Hindlimb muscle (tissue), 1 donor: ENCODE measurements around the gene PGBD5. TPM values are rescaled to one million over a fixed set of nuclear protein-coding genes. Genes with fewer than 3 reads are reported as not detected.

Source experiments
- DNase-seq: peaks from one replicate; pipeline ENCODE4 v3.0.0-alpha.2; 2013
- polyA plus RNA-seq: library from polyadenylated mRNA; unstranded; fragments of 120-200 nt; gene quantifications from one replicate; pipeline ENCODE4 v1.2.1, GENCODE V29; 2013; ENCODE audit not compliant: insufficient read length

PGBD5 gene
- polyA plus RNA-seq, 1 donor: 33.4 TPM

GRCh38 chr1:230345139-230345885 is 80.8 kb downstream of the PGBD5 start:
- no peak for DNase-seq

GRCh38 chr1:230342699-230343098 is 83.4 kb downstream of the PGBD5 start:
- no peak for DNase-seq

DNA sequence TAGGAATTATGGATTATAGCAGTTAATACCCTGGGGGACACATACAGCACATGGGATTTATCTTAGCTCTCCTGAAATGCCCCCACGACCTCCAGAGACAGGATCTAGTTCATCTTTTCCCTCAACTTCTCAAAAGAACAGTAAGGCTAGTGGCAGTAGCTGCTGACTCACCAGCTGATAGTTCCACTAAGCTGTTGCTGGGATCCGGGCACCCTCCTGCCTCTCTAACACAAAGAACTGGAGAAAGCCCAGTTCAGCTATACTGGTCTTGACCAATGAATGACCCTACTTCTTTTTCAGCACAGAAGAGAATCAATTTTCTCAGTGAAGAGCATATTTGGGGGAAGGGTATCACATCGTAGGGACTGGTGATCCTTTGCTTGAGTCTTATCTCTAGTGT is 84.1 kb downstream of the PGBD5 start:
- no peak for DNase-seq

GRCh38 chr1:230341162-230341546 is 85.0 kb downstream of the PGBD5 start:
- DNase-seq: no peak

- DNase-seq: no peak
These were observed 85.5 kb downstream of the PGBD5 start for GRCh38 chr1:230340526-230341161.

DNA sequence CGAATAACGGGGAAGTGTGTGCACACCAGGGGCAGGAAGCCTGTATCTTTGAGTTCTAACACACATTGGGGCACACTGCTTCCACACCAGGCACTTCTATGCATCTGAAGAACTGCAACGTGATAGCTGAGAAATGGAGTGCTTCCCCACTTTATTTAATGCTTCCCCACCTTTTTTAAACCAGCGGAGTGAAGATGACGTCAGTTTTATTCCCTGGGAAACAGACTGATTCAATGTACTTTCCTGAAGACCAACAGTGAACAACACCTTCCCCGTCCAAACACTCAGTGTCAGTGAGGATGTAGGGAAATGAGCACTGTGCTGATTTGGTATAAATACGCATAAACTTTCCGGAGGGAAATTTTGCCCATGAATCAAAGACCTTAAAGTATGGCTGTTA is 87.1 kb downstream of the PGBD5 start:
- no peak for DNase-seq

DNA sequence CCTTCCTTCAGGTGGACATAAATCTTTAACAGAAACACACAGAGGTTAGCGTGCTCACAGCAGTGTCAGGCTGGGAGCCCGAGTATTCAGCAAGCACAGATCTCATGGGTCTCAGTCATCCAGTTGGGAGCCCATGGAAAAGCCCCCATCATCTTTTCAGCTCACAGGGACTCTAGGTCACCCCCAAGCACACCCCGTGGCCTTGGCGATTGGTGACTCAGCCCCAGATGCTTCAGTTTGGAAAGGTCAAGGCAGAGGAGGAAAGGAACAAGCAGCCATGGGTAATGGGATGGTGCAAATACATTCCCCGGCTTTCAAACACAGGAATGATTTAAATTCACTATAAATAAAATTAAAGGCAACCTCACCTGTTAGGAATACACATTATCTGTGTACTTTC is 88.9 kb downstream of the PGBD5 start:
- DNase-seq: no peak

GRCh38 chr1:230335861-230336522 is 90.1 kb downstream of the PGBD5 start:
- DNase-seq: peak; percentile 57

DNA sequence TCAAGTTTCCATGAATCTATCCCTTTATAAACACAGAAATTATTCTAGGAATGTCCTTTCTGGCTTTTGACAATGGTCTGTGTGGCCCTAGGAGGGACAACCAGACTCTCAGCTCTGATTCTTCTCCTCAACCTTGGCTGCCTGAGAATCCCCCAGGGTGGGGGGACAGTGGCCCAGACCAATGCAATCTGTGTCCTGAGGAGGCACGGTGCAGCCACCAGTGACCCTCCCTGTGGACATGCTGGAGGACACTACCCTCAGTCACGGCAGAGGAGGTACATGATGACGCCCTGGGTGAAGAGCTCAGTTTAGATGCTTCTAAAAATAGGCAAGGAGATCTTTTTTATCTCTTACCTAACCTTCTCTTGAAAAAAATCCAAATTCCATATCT is 91.7 kb downstream of the PGBD5 start:
- no peak for DNase-seq

DNA sequence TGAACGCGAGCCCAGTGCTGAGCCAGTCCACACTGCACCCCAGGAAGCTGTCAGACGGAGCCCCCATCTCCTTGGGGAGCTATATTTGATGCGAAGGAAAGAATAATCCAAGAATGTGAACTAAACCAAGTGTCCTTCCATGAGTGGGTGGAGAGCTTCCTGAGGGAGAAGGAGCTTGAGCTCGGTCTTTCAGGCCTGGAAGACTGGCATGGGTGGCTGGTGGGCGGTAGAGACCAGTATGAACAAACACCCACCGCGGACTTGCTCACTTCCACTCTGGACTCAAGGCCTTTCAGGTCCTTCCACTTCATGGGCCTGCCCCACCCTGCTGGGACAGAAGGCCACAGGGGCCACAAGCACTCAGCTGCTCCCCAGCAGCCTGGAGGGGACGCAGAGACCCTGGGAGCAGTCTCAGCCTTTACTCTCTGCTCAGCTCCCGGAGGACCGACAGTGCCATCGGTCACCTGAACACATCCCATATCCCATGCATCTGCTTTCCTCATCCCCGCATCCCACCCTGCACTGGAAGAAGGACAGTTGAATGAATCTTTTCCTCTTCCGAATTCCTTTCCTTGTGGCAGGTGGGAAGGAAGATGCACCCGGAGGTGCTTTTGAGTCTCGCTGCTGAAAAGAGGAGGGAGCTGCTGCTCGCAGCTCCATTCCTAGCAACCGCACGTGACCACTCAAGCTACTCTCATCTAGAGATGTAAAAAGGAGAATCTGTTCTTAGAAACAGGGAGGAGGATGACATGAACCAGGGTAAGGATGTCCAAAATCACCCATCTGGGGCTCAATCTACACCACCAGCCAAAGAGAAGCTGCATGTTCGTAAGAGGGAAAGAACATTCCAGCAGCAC is 92.3 kb downstream of the PGBD5 start:
- DNase-seq: no peak

DNA sequence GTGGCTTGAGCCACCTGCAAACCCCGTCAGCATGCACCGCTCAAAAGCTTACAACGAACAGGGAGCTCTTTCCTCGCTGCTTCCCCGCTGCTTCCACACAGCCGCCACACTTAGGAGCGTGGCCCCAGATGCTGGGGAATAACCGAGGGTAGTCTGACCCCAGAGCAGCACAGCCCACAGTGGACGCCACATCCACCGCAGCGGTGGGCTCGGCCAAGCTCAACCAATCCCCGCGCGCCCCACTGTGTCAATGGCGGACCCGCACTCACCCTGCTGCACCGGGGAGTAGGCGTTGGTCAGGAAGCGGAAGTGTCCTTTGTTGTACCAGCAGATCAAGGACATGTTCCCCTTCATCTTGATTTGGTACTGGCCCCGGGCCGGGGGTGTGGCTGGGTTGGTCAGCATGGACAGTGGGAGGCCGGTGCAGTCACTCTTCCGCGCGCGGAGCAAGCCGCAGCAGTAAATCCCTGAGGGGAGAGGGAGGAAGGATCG is 93.5 kb downstream of the PGBD5 start:
- no peak for DNase-seq

- DNase-seq: no peak
These were observed 94.1 kb downstream of the PGBD5 start for GRCh38 chr1:230332061-230332460.

- no peak for DNase-seq
These were observed 96.0 kb downstream of the PGBD5 start for GRCh38 chr1:230330157-230330556.

GRCh38 chr1:230328342-230329015 is 97.7 kb downstream of the PGBD5 start:
- no peak for DNase-seq

DNA sequence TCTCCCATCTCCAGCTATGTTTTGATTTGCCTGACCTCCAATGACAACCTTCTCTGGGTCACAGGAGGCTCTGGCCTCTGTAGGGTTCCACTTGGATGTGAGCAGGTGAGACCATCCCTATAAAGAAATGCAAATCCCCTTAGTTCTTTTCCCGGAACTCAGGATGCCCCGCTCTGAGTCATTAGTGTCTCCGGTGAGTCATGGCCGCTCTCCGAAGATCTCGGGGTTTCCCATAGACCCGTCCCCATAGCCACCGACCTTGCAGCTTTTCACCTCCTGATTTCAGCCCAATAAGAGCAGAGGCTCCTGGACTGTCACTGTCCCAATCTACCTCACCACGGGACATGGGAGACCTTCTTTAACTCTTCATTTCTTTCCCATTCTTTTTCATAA is 98.2 kb downstream of the PGBD5 start:
- no peak for DNase-seq

GRCh38 chr1:230326971-230327891 is 98.9 kb downstream of the PGBD5 start:
- DNase-seq: no peak

DNA sequence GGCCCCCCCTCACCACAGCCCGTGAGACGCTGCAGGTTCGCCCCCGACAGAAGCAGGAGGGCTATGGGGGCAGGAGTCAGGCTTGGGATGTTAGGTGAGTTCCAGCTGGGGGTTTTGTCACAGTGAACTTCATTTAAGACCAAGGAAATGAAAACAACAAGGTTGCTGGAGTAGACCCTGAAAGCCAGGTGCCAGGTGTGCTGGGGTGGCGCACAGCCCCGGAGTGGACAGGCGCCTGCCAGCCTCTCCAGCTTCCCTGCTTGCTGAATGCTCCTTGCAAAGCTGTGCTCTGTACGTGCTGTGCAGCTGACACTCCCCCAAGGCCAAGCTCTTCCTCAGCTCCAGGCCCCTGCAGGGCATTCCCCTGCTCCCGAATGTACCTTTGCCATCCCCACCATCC is 102.4 kb downstream of the PGBD5 start:
- DNase-seq: no peak

- DNase-seq: no peak
These were observed 103.1 kb downstream of the PGBD5 start for GRCh38 chr1:230322967-230323547.

DNA sequence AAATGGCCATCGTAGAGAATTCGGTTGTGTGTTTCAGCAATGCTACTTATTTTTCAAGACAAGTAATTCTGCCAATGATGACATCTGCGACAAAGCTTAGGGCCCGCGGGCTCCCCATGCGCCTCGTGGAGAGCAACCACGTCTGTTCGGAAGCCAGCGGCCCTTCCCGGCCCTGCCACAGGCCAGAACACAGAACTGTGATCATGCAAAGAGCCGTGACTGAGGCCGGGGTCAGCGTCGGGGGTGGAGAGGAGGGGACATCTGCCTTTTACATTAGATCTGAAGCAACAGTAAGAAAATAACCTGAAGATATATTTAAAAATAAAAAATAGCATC is 103.7 kb downstream of the PGBD5 start:
- DNase-seq: no peak

DNA sequence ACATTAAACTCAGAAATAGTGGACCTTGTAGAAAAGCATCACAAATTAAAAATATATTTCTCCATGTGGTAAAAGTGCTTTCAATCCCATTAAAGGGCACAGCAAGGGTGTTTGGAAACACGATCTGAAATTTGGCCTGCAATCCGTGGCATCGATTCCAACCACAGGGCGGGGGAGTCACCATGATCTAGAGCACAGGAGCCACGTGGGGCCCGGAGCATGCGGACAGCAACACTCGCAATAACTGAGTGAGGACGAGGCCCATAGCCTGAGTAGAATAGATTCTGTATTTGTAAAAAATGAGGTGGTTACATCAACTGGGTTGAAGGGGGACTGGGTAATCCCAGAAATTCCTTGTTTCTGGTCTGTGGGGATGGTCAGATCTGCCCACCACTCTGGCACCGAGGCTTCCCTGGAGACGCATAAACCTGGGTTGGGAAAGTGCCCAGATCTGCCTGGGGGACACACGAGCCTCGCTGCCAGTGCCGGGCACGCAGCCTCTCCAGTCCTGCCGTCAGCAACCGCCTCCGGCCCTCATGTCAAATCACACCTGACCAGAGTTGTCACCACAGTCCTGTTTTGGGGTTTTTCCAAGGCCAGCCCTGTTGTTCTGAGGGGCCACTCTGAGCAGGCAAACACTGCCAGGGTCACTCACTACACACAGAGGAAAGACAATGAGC is 104.3 kb downstream of the PGBD5 start:
- no peak for DNase-seq
